Tibial nerve (tissue), 4 donors: ENCODE data around the gene AFAP1L2. TPM values are rescaled to one million over a fixed set of nuclear protein-coding genes. Genes with fewer than 3 reads are reported as not detected.

Experiments
- DNase-seq, 2 donors: peaks; one replicate each; pipeline ENCODE4 v3.0.0-alpha.2; 2019; ENCODE audit warnings: low spot score in 2 of 2
- H3K27ac ChIP-seq, 4 donors: fragments of 200-600 bp; sonication (generic) in 3 of 4; one replicate each; pipeline ENCODE4 v1.5.1; 2017 to 2019; ENCODE audit warnings: mild to moderate bottlenecking in 1 of 4
- H3K27me3 ChIP-seq, 2 donors: fragments of 200-600 bp; sonication (generic) in 1 of 2; one replicate each; pipeline versions ENCODE4 v1.5.1 to v1.6.0; 2017 to 2019
- H3K36me3 ChIP-seq, 3 donors: fragments of 200-600 bp; sonication (generic); one replicate each; pipeline ENCODE4 v1.5.1; 2018 to 2019
- H3K4me1 ChIP-seq, 4 donors: fragments of 200-600 bp; sonication (generic) in 3 of 4; one replicate each; pipeline ENCODE4 v1.5.1; 2017 to 2019
- H3K4me3 ChIP-seq, 4 donors: fragments of 200-600 bp; sonication (generic) in 3 of 4; one replicate each; pipeline ENCODE4 v1.5.1; 2017 to 2019; ENCODE audit warnings: mild to moderate bottlenecking in 1 of 4, moderate library complexity in 1 of 4
- H3K9me3 ChIP-seq, 4 donors: fragments of 200-600 bp; sonication (generic) in 3 of 4; one replicate each; pipeline ENCODE4 v1.5.1; 2017 to 2019
- CTCF ChIP-seq, 5 experiments: fragments of 200-600 bp in 3 of 5; fragments of 450-650 bp in 2 of 5; sonication (generic) in 3 of 5; IDR thresholded peaks; one replicate each; pipeline ENCODE4 v1.5.1; 2016 to 2019; ENCODE audit warnings: antibody characterized with exemption in 5 of 5, mild to moderate bottlenecking in 3 of 5, moderate library complexity in 2 of 5
- EP300 ChIP-seq, 2 donors: sonication (generic); formaldehyde crosslinking; IDR thresholded peaks; one replicate each; pipeline ENCODE4 v1.6.1; 2017; ENCODE audit warnings: antibody characterized with exemption in 2 of 2, mild to moderate bottlenecking in 1 of 2
- POLR2A ChIP-seq, 2 donors: fragments of 450-650 bp; IDR thresholded peaks; one replicate each; pipeline ENCODE4 v1.6.1; 2017; ENCODE audit warnings: antibody characterized with exemption in 2 of 2, mild to moderate bottlenecking in 2 of 2, moderate library complexity in 2 of 2
- WGBS, 2 donors: methylation state at CpG; one replicate each; pipeline ENCODE4 v1.1.5; 2018; 5-methylcytosine and 5-hydroxymethylcytosine counted together
- total RNA-seq, 4 donors: library from RNA; depleted of rRNA; stranded (reverse); fragments of >200 nt; gene quantifications; one replicate each; pipeline ENCODE4 v1.1.0, GENCODE V29; 2016

The AFAP1L2 gene
- total RNA-seq, 4 donors from 2014 or later, result 96.3 to 176 (median 127) TPM

- Histone ChIP-seq H3K36me3 (no peaks in the 10 kb centered on the region), H3K27me3 (no peaks in the 10 kb centered on the region), H3K4me3 (no peak overlapping the region), H3K4me1 (peaks cover 0 to 95% (median 52%) of the 10 kb centered on the region in 4 donors), H3K27ac (peak overlapping the region in 2 of 4 donors; percentile 96), H3K9me3 (no peaks in the 10 kb centered on the region)
- no peak for DNase-seq
- TF ChIP-seq EP300 (IDR thresholded peaks at IDR 0.05) (no peak), CTCF (IDR thresholded peaks at IDR 0.05) (no peak), POLR2A (IDR thresholded peaks at IDR 0.05) (no peak)
- 34 to 38% methylated on average over 3 of the region's 3 CpGs for WGBS, 2 donors
These were observed 16.0 kb downstream of the AFAP1L2 start for GRCh38 chr10:114388275-114388674.

- 78 to 83% methylated on average over 4 of the region's 4 CpGs for WGBS, 2 donors
These were observed 16.5 kb downstream of the AFAP1L2 start for GRCh38 chr10:114387784-114388183.

GRCh38 chr10:114386452-114386851 lies 17.9 kb downstream of the AFAP1L2 start:
- no peaks in the 10 kb centered on the region for H3K9me3 ChIP-seq
- no peaks in the 10 kb centered on the region for H3K36me3 ChIP-seq
- H3K4me1 ChIP-seq, result peaks cover 0 to 81% (median 35%) of the 10 kb centered on the region in 4 donors
- peak overlapping the region in 3 of 4 donors; percentile 5 to 96 (median 77) for H3K27ac ChIP-seq
- no peaks in the 10 kb centered on the region for H3K27me3 ChIP-seq
- TF ChIP-seq POLR2A (IDR thresholded peaks at IDR 0.05) (no peak), CTCF (IDR thresholded peaks at IDR 0.05) (no peak), EP300 (IDR thresholded peaks at IDR 0.05) (no peak)
- 78 to 82% methylated on average over 5 to 6 of the region's 6 CpGs for WGBS, 2 donors
- no peak for DNase-seq
- H3K4me3 ChIP-seq, result no peak overlapping the region

More at GRCh38 chr10:114387784-114388183, 16.5 kb downstream of the AFAP1L2 start:
- no peaks in the 10 kb centered on the region for H3K36me3 ChIP-seq
- H3K9me3 ChIP-seq, result no peaks in the 10 kb centered on the region
- H3K27ac ChIP-seq, result peak overlapping the region in 2 of 4 donors; percentile 96
- H3K4me1 ChIP-seq, result peaks cover 0 to 90% (median 48%) of the 10 kb centered on the region in 4 donors
- TF ChIP-seq POLR2A (IDR thresholded peaks at IDR 0.05) (no peak), CTCF (IDR thresholded peaks at IDR 0.05) (no peak), EP300 (IDR thresholded peaks at IDR 0.05) (no peak)
- no peaks in the 10 kb centered on the region for H3K27me3 ChIP-seq
- no peak overlapping the region for H3K4me3 ChIP-seq
- no peak for DNase-seq

- Histone ChIP-seq H3K4me1 (peaks cover 0 to 80% (median 29%) of the 10 kb centered on the region in 4 donors), H3K9me3 (peaks cover 0 to under 1% (median 0%) of the 10 kb centered on the region in 4 donors), H3K27me3 (no peaks in the 10 kb centered on the region), H3K27ac (peak overlapping the region in 2 of 4 donors; percentile 77 to 96), H3K4me3 (no peak overlapping the region), H3K36me3 (no peaks in the 10 kb centered on the region)
- TF ChIP-seq EP300 (IDR thresholded peaks at IDR 0.05) (no peak), POLR2A (IDR thresholded peaks at IDR 0.05) (no peak), CTCF (IDR thresholded peaks at IDR 0.05) (no peak)
- WGBS, 2 donors, result 48 to 62% methylated on average over 3 of the region's 3 CpGs
- no peak for DNase-seq
These were observed 18.7 kb downstream of the AFAP1L2 start for GRCh38 chr10:114385557-114385956.

- no peak for DNase-seq
- TF ChIP-seq EP300 (IDR thresholded peaks at IDR 0.05) (no peak), POLR2A (IDR thresholded peaks at IDR 0.05) (no peak), CTCF (IDR thresholded peaks at IDR 0.05) (no peak)
- H3K27ac ChIP-seq, result peak overlapping the region in 3 of 4 donors; percentile 17 to 96 (median 77)
- 60 to 72% methylated on average over 5 of the region's 5 CpGs for WGBS, 2 donors
- no peaks in the 10 kb centered on the region for H3K27me3 ChIP-seq
- no peak overlapping the region for H3K4me3 ChIP-seq
- peaks cover 0 to 2% (median 0%) of the 10 kb centered on the region in 4 donors for H3K9me3 ChIP-seq
- H3K4me1 ChIP-seq, result peaks cover 0 to 80% (median 25%) of the 10 kb centered on the region in 4 donors
- no peaks in the 10 kb centered on the region for H3K36me3 ChIP-seq
These were observed 19.7 kb downstream of the AFAP1L2 start for GRCh38 chr10:114384601-114385000.
